ENCODE measurements around the gene NPR2. TPM values are rescaled to one million over a fixed set of nuclear protein-coding genes. Genes with fewer than 3 reads are reported as not detected.

NPR2 gene
- polyA plus RNA-seq, 1 of the 3 experiments (the other 2 are of a cell fraction): 13.5 TPM

GRCh38 chr9:35811381-35812024, 20.1 kb downstream of the NPR2 start:
- Histone ChIP-seq H3K4me2 (peak overlapping the region; percentile 83), H3K4me3 (ENCODE audit: low read depth in 2 of 2, low read length in 1 of 2) (peak overlapping the region; percentile 55 to 62), H2AFZ (ENCODE audit: low read depth) (peak overlapping the region; percentile 88), H3K9ac (peak overlapping the region; percentile 34; the same call in 1 of the 2 replicates), H3F3A (replicated peaks; ENCODE audit: insufficient read depth) (peaks cover 24% of the 10 kb centered on the region), H3K79me2 (ENCODE audit: insufficient read depth) (peaks cover 8% of the 10 kb centered on the region; the same call in 1 of the 2 replicates), H3K9me3 (no peaks in the 10 kb centered on the region), H3K9me2 (no peaks in the 10 kb centered on the region), H3K36me3 (replicated peaks in 1 of 2; ENCODE audit: control insufficient read depth in 1 of 2, insufficient read depth in 2 of 2, low read length in 1 of 2) (peaks cover 0 to 22% of the 10 kb centered on the region in 2 experiments), H4K20me1 (ENCODE audit: insufficient read depth) (no peaks in the 10 kb centered on the region), H3K27ac (ENCODE audit: low read depth in 2 of 2, low read length in 1 of 2) (no peak overlapping the region; a peak in 2 of 4 replicates), H3K4me1 (ENCODE audit: control insufficient read depth in 1 of 2, insufficient read depth in 2 of 2, low read depth in 1 of 2, low read length in 1 of 2) (peaks cover 7 to 30% of the 10 kb centered on the region in 2 experiments; a peak in 3 of 4 replicates), H3K27me3 (ENCODE audit: insufficient read depth) (no peaks in the 10 kb centered on the region)
- POLR2A ChIA-PET: interaction anchor here (0.9 kb wide), 1 partner anchor 20 kb away, joined by 5 read pairs; the partner anchor contains the start of gene NPR2
- no peak for DNase-seq
- TF ChIP-seq TCF12 (IDR thresholded peaks at IDR 0.05) (no peak), CHD2 (IDR thresholded peaks at IDR 0.05; ENCODE audit: low read length, partially characterized antibody) (no peak), FOXJ3 (CRISPR knock-in tag; IDR thresholded peaks at IDR 0.05) (no peak)
- WGBS (ENCODE audit: low lambda C conversion rate): 46% methylated on average over 11 of the region's 12 CpGs
- CTCF ChIA-PET: interaction anchor here (0.7 to 5.6 kb wide), 8 partner anchors 14 to 71 kb away, joined by 4 to 44 read pairs (median 6); partner anchors contain the start of gene NPR2

- H3K27me3 ChIP-seq (ENCODE audit: insufficient read depth): no peaks in the 10 kb centered on the region
- POLR2A ChIA-PET: interaction anchor here (0.9 kb wide), 1 partner anchor 21 kb away, joined by 5 read pairs; the partner anchor contains the start of gene NPR2
- peaks cover 8% of the 10 kb centered on the region; the same call in 1 of the 2 replicates for H3K79me2 ChIP-seq (ENCODE audit: insufficient read depth)
- CTCF ChIA-PET: interaction anchor here (0.7 to 5.6 kb wide), 12 partner anchors 11 to 80 kb away, joined by 4 to 44 read pairs (median 8); partner anchors contain the start of genes CREB3, FAM221B, NPR2 and TMEM8B
- H3K27ac ChIP-seq (ENCODE audit: low read depth in 2 of 2, low read length in 1 of 2): peak within 1 kb of the TSS; percentile 44 to 87
- peak within 1 kb of the TSS; percentile 83 for H3K4me2 ChIP-seq
- WGBS (ENCODE audit: low lambda C conversion rate): 10% methylated on average over 17 of the region's 28 CpGs
- H4K20me1 ChIP-seq (ENCODE audit: insufficient read depth): no peaks in the 10 kb centered on the region
- H3K9me3 ChIP-seq: no peaks in the 10 kb centered on the region
- H3K36me3 ChIP-seq (replicated peaks in 1 of 2; ENCODE audit: control insufficient read depth in 1 of 2, insufficient read depth in 2 of 2, low read length in 1 of 2): peaks cover 0 to 19% of the 10 kb centered on the region in 2 experiments
- H3K9ac ChIP-seq: peak within 1 kb of the TSS; percentile 34
- peak; percentile 88 for DNase-seq
- no peaks in the 10 kb centered on the region for H3K9me2 ChIP-seq
- H2AFZ ChIP-seq (ENCODE audit: low read depth): peak within 1 kb of the TSS; percentile 88
- H3F3A ChIP-seq (replicated peaks; ENCODE audit: insufficient read depth): peaks cover 24% of the 10 kb centered on the region
- H3K4me1 ChIP-seq (ENCODE audit: control insufficient read depth in 1 of 2, insufficient read depth in 2 of 2, low read depth in 1 of 2, low read length in 1 of 2): peaks cover 7 to 30% of the 10 kb centered on the region in 2 experiments; a peak in 3 of 4 replicates
- peak within 1 kb of the TSS; percentile 55 to 62 for H3K4me3 ChIP-seq (ENCODE audit: low read depth in 2 of 2, low read length in 1 of 2)
- TF ChIP-seq ZBTB33 (IDR thresholded peaks at IDR 0.05; ENCODE audit: borderline replicate concordance, low read depth) (no peak), ELF1 (IDR thresholded peaks at IDR 0.05) (peak; percentile 88), FOSL2 (IDR thresholded peaks at IDR 0.05; ENCODE audit: borderline replicate concordance, low read depth) (no peak), NFIC (IDR thresholded peaks at IDR 0.05; ENCODE audit: borderline replicate concordance) (no peak; the same call in 1 of the 2 replicates), EP300 (IDR thresholded peaks at IDR 0.05; ENCODE audit: borderline replicate concordance in 1 of 2, low read depth in 1 of 2, low read length in 1 of 2) (no peak), YY1 (IDR thresholded peaks at IDR 0.05; ENCODE audit: low read depth) (peak; percentile 71; the same call in 1 of the 2 replicates), MEF2A (IDR thresholded peaks at IDR 0.05; ENCODE audit: borderline replicate concordance, low read depth) (no peak), JUND (IDR thresholded peaks at IDR 0.05) (no peak), EZH2phosphoT487 (IDR thresholded peaks at IDR 0.05; ENCODE audit: borderline replicate concordance, low read depth) (no peak), TAF1 (IDR thresholded peaks at IDR 0.05; ENCODE audit: borderline replicate concordance, low read depth, low read length) (peak; percentile 58; the same call in 1 of the 2 replicates), FOXM1 (IDR thresholded peaks at IDR 0.05; ENCODE audit: low read depth) (no peak), POLR2AphosphoS5 (IDR thresholded peaks at IDR 0.05; ENCODE audit: low read depth, low read length) (peak; percentile 57; the same call in 1 of the 2 replicates), GABPA (IDR thresholded peaks at IDR 0.05; ENCODE audit: low read depth) (peak; percentile 99), USF2 (IDR thresholded peaks at IDR 0.05; ENCODE audit: borderline replicate concordance, low read depth, low read length) (no peak), CHD2 (IDR thresholded peaks at IDR 0.05; ENCODE audit: low read length, partially characterized antibody) (peak; percentile 73), MAX (IDR thresholded peaks at IDR 0.05; ENCODE audit: low read depth) (peak; percentile 76; the same call in 1 of the 2 replicates)
- TF ChIP-seq, protein P1, sequence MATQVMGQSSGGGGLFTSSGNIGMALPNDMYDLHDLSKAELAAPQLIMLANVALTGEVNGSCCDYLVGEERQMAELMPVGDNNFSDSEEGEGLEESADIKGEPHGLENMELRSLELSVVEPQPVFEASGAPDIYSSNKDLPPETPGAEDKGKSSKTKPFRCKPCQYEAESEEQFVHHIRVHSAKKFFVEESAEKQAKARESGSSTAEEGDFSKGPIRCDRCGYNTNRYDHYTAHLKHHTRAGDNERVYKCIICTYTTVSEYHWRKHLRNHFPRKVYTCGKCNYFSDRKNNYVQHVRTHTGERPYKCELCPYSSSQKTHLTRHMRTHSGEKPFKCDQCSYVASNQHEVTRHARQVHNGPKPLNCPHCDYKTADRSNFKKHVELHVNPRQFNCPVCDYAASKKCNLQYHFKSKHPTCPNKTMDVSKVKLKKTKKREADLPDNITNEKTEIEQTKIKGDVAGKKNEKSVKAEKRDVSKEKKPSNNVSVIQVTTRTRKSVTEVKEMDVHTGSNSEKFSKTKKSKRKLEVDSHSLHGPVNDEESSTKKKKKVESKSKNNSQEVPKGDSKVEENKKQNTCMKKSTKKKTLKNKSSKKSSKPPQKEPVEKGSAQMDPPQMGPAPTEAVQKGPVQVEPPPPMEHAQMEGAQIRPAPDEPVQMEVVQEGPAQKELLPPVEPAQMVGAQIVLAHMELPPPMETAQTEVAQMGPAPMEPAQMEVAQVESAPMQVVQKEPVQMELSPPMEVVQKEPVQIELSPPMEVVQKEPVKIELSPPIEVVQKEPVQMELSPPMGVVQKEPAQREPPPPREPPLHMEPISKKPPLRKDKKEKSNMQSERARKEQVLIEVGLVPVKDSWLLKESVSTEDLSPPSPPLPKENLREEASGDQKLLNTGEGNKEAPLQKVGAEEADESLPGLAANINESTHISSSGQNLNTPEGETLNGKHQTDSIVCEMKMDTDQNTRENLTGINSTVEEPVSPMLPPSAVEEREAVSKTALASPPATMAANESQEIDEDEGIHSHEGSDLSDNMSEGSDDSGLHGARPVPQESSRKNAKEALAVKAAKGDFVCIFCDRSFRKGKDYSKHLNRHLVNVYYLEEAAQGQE (IDR thresholded peaks at IDR 0.05; ENCODE audit: low read depth, low read length): no peak
Observed at GRCh38 chr9:35812025-35812602, 20.7 kb downstream of the NPR2 start, which contains the start of gene SPAG8. SPAG8 (minus strand) TSS chr9:35812262; CDS start chr9:35812147, 115 bp downstream.

Measured in SK-N-SH (cell line).